ENCODE data around the gene BACH2.

GRCh38 chr6:90107771-90108282 lies 188.8 kb downstream of the BACH2 start:
- TF ChIP-seq CTCF (IDR thresholded peaks at IDR 0.05; ENCODE audit: low read depth, low read length, poor library complexity, severe bottlenecking) (no peak), EZH2phosphoT487 (IDR thresholded peaks at IDR 0.05; ENCODE audit: borderline replicate concordance, low read length) (no peak)
